IMR-90 (cell line): ENCODE data around the gene IQGAP2. TPM values are rescaled to one million over a fixed set of nuclear protein-coding genes. Genes with fewer than 3 reads are reported as not detected.

Experiments used
- ATAC-seq: fragments of 200-7000 bp; cut with Tn5 transposase; 2 replicates; pipeline ENCODE4 v1.9.1; 2020; ENCODE audit warnings: low read depth, mild to moderate bottlenecking, moderate library complexity
- Bru-seq: library from RNA; stranded (reverse); fragments of 400-500 nt; gene quantifications from one replicate; lab custom pipeline; 2021; lab: Mats Ljungman, UMichigan
- BruChase-seq, 2 experiments: library from RNA; stranded (reverse); fragments of 400-500 nt; gene quantifications; one replicate each; lab custom pipeline; 2021; lab: Mats Ljungman, UMichigan
- BruUV-seq: library from RNA; stranded (reverse); fragments of 400-500 nt; replicated peaks from 2 replicates; lab custom pipeline; 2021; lab: Mats Ljungman, UMichigan
- CTCF ChIA-PET: fragments of 300-600 bp; formaldehyde crosslinking; extraction: SDS; loops from one replicate; lab custom pipeline; 2021; ENCODE audit warnings: antibody characterized with exemption; lab: Yijun Ruan, JAX
- POLR2A ChIA-PET: fragments of 300-600 bp; sonication (Branson Sonifier 250); formaldehyde crosslinking; loops from one replicate; lab custom pipeline; 2022; ENCODE audit warnings: antibody characterized with exemption; ENCODE audit not compliant: unreplicated experiment; lab: Charles Lee
- DNase-seq: peaks from one replicate; pipeline ENCODE4 v3.0.0; 2013
- H2AFZ ChIP-seq: replicated peaks from 2 replicates; pipeline ENCODE3; 2013; ENCODE audit warnings: low read length, mild to moderate bottlenecking; ENCODE audit not compliant: poor library complexity
- H2AK5ac ChIP-seq: 2 replicates; pipeline ENCODE4 v1.6.1; 2013; ENCODE audit warnings: low read depth, low read length, inconsistent platforms
- H2AK9ac ChIP-seq: replicated peaks from 2 replicates; pipeline ENCODE3; 2013; ENCODE audit warnings: mild to moderate bottlenecking, low read depth, low read length, moderate library complexity; ENCODE audit not compliant: poor library complexity
- H2BK120ac ChIP-seq: 2 replicates; pipeline ENCODE4 v1.6.1; 2013; ENCODE audit warnings: low read depth, low read length, inconsistent platforms
- H2BK15ac ChIP-seq: 3 replicates; pipeline ENCODE4 v1.6.1; 2013; ENCODE audit warnings: low read depth, low read length, inconsistent platforms
- H2BK20ac ChIP-seq: 2 replicates; pipeline ENCODE4 v1.6.1; 2013; ENCODE audit warnings: low read depth, mild to moderate bottlenecking, inconsistent platforms, low read length, moderate library complexity
- H2BK5ac ChIP-seq: 2 replicates; pipeline ENCODE4 v1.6.1; 2013; ENCODE audit warnings: mild to moderate bottlenecking, low read depth, low read length, inconsistent platforms; ENCODE audit not compliant: poor library complexity, severe bottlenecking
- H3K14ac ChIP-seq: replicated peaks from 2 replicates; pipeline ENCODE4 v1.6.1; 2013; ENCODE audit warnings: low read depth, low read length, inconsistent platforms
- H3K18ac ChIP-seq: 2 replicates; pipeline ENCODE4 v1.6.1; 2013; ENCODE audit warnings: low read depth, low read length, control low read depth
- H3K23ac ChIP-seq: 2 replicates; pipeline ENCODE4 v1.6.1; 2013; ENCODE audit warnings: low read depth, low read length, inconsistent platforms
- H3K27ac ChIP-seq: 2 replicates; pipeline ENCODE4 v1.5.1; 2013; ENCODE audit warnings: mild to moderate bottlenecking, control low read depth, low read length; ENCODE audit not compliant: insufficient read depth
- H3K27me3 ChIP-seq: 2 replicates; pipeline ENCODE4 v1.6.1; 2013; ENCODE audit warnings: low read length; ENCODE audit not compliant: control insufficient read depth, insufficient read depth
- H3K36me3 ChIP-seq: 2 replicates; pipeline ENCODE4 v1.6.1; 2013; ENCODE audit warnings: low read length, mixed read lengths; ENCODE audit not compliant: control insufficient read depth, insufficient read depth
- H3K4ac ChIP-seq: 2 replicates; pipeline ENCODE4 v1.6.1; 2013; ENCODE audit warnings: low read depth, low read length, inconsistent platforms
- H3K4me1 ChIP-seq: 2 replicates; pipeline ENCODE4 v1.6.1; 2013; ENCODE audit warnings: low read length, mixed read lengths; ENCODE audit not compliant: control insufficient read depth, insufficient read depth
- H3K4me2 ChIP-seq: 2 replicates; pipeline ENCODE4 v1.6.1; 2013; ENCODE audit warnings: low read depth, mild to moderate bottlenecking, control low read depth, low read length, moderate library complexity
- H3K4me3 ChIP-seq: 2 replicates; pipeline ENCODE4 v1.5.1; 2013; ENCODE audit warnings: low read depth, mild to moderate bottlenecking, control low read depth, low read length, moderate library complexity; ENCODE audit not compliant: insufficient read depth
- H3K56ac ChIP-seq: 2 replicates; pipeline ENCODE4 v1.6.1; 2013; ENCODE audit warnings: low read length, inconsistent platforms; ENCODE audit not compliant: insufficient read depth; ENCODE audit errors: extremely low read depth
- H3K79me1 ChIP-seq, 2 experiments: 2 replicates each; pipeline ENCODE4 v1.6.1; 2013; ENCODE audit warnings: low read length in 2 of 2, inconsistent platforms in 1 of 2, low read depth in 1 of 2
- H3K9ac ChIP-seq: 2 replicates; pipeline ENCODE4 v1.6.1; 2013; ENCODE audit warnings: low read depth, low read length, control low read depth
- H3K9me1 ChIP-seq: 2 replicates; pipeline ENCODE4 v1.6.1; 2013; ENCODE audit warnings: low read length, inconsistent platforms; ENCODE audit not compliant: insufficient read depth
- H3K9me3 ChIP-seq: 2 replicates; pipeline ENCODE4 v1.6.1; 2013; ENCODE audit warnings: low read length; ENCODE audit not compliant: control insufficient read depth, insufficient read depth
- H4K20me1 ChIP-seq: 2 replicates; pipeline ENCODE4 v1.6.1; 2013; ENCODE audit warnings: low read length, inconsistent platforms; ENCODE audit not compliant: insufficient read depth
- H4K5ac ChIP-seq: 2 replicates; pipeline ENCODE4 v1.6.1; 2013; ENCODE audit warnings: mild to moderate bottlenecking, low read depth, low read length, control low read depth
- H4K8ac ChIP-seq, 2 experiments: 2 replicates each; pipeline ENCODE4 v1.6.1; 2013; ENCODE audit warnings: low read depth in 2 of 2, low read length in 2 of 2, control low read depth in 1 of 2, inconsistent platforms in 1 of 2
- H4K91ac ChIP-seq: 2 replicates; pipeline ENCODE4 v1.6.1; 2013; ENCODE audit warnings: low read depth, low read length, inconsistent platforms; ENCODE audit not compliant: insufficient read depth
- CTCF ChIP-seq: conservative IDR thresholded peaks from 2 replicates; pipeline ENCODE4 v1.5.1; 2012; ENCODE audit warnings: mild to moderate bottlenecking, low read depth, low read length, improper control_type of control experiment
- RAD21 ChIP-seq: IDR thresholded peaks from 2 replicates; pipeline ENCODE4 v1.6.1; 2012; ENCODE audit warnings: low read length, improper control_type of control experiment
- RFX5 ChIP-seq: IDR thresholded peaks from 2 replicates; pipeline ENCODE4 v1.8.0; 2012; ENCODE audit warnings: low read depth, mild to moderate bottlenecking, low read length, moderate library complexity
- SMC3 ChIP-seq: fragments of 150-350 bp; IDR thresholded peaks from 2 replicates; pipeline ENCODE4 v1.6.1; 2016; ENCODE audit warnings: low read depth, mild to moderate bottlenecking, antibody characterized with exemption, low read length, moderate library complexity
- USF2 ChIP-seq: fragments of 150-350 bp; IDR thresholded peaks from 2 replicates; pipeline ENCODE4 v1.6.1; 2017; ENCODE audit warnings: mild to moderate bottlenecking, antibody characterized with exemption, low read length, low read depth
- WGBS, 2 experiments: methylation state at CpG; one replicate each; pipeline versions ENCODE4 v1.1.5 to v1.1.7; 2013; ENCODE audit warnings: missing lambda C conversion rate in 2 of 2; ENCODE audit not compliant: insufficient read length in 1 of 2; ENCODE audit errors: extremely low coverage in 2 of 2; 5-methylcytosine and 5-hydroxymethylcytosine counted together
- dilution Hi-C: fragments of 300-500 bp; cut with HindIII; formaldehyde crosslinking; loops from one replicate; pipeline ENCODE4 v1.14.3; 2018; ENCODE audit warnings: low sequenced_read_pairs; ENCODE audit not compliant: unreplicated experiment
- in situ Hi-C: fragments of 300-500 bp; cut with MboI; formaldehyde crosslinking; loops from 3 replicates; pipeline ENCODE4 v1.14.3; 2019; ENCODE audit warnings: low sequenced_read_pairs, inconsistent platforms, mixed read lengths
- intact Hi-C: fragments of 100-400 bp; cut with micrococcal nuclease; formaldehyde crosslinking; loops from 2 replicates; pipeline ENCODE4 v1.10.0; 2022
- long read RNA-seq: library from polyadenylated mRNA; unstranded; transcript quantifications from one replicate; pipeline ENCODE4 v2.0.0, GENCODE V29; 2021; ENCODE audit not compliant: unreplicated experiment
- polyA plus RNA-seq, 3 experiments: library from polyadenylated mRNA; depleted of rRNA; stranded (reverse); fragments of >200 nt; gene quantifications; 2 replicates each; pipeline ENCODE4 v1.2.3, GENCODE V29; 2012; ENCODE audit warnings: low replicate concordance in 1 of 3
- total RNA-seq: library from RNA; depleted of rRNA; stranded (reverse); fragments of >200 nt; gene quantifications from 2 replicates; pipeline ENCODE4 v1.2.3, GENCODE V29; 2012; rRNA removed

Gene IQGAP2
- total RNA-seq: 0.28 and 0.36 TPM in 2 replicates
- polyA plus RNA-seq (2012; rRNA removed): 0.21 and 0.36 TPM in 2 replicates
- polyA plus RNA-seq (2012; cell fraction: cytosol; rRNA removed): 0.05 and 0.12 TPM in 2 replicates
- polyA plus RNA-seq (2012; cell fraction: nucleus; rRNA removed; ENCODE audit: low replicate concordance): 0.09 TPM in 1 of 2 replicates, not detected in the other
- percentile 12 among the genes with signal in this experiment for Bru-seq, nascent RNA
- BruChase-seq, experiment 1, labeled RNA remaining after a 6-hour chase: percentile 10 among the genes with signal in this experiment
- BruChase-seq, experiment 2, labeled RNA remaining after a 2-hour chase: percentile 8 among the genes with signal in this experiment
- long read RNA-seq, partial matches to known transcripts: 0 of 4 reads
- long read RNA-seq, other reads (novel, unspliced or antisense): 4 of 4 reads

- H3K9me1 ChIP-seq: no peaks in the 10 kb centered on the region
- H4K8ac ChIP-seq: no peak within 1 kb of the TSS
- no peak within 1 kb of the TSS for H4K5ac ChIP-seq
- H3K56ac ChIP-seq: no peak within 1 kb of the TSS
- ATAC-seq (peak; percentile 85), DNase-seq (peak; percentile 34)
- dilution Hi-C loops: no loop called here
- H4K20me1 ChIP-seq: no peaks in the 10 kb centered on the region
- H3K4me1 ChIP-seq: no peaks in the 10 kb centered on the region
- H3K4me3 ChIP-seq: peak within 1 kb of the TSS; percentile 51
- H3K27me3 ChIP-seq: peaks cover 45% of the 10 kb centered on the region
- H3K14ac ChIP-seq: no peak within 1 kb of the TSS
- H2AK5ac ChIP-seq: no peak within 1 kb of the TSS
- H2BK20ac ChIP-seq: no peak within 1 kb of the TSS
- no peak within 1 kb of the TSS for H3K27ac ChIP-seq
- no peak within 1 kb of the TSS for H4K91ac ChIP-seq
- CTCF ChIA-PET: interaction anchor here (0.9 to 1.1 kb wide), 2 partner anchors 15 to 28 kb away, joined by 3 read pairs; no protein-coding TSS in a partner anchor
- WGBS, 2 experiments: 2% methylated on average over 31 of the region's 92 CpGs; no CpG with 5 or more reads in 1 of the 2 experiments
- no peak within 1 kb of the TSS for H2BK5ac ChIP-seq
- intact Hi-C loops: loop anchor here (5.0 to 10.0 kb wide), 2 partner anchors 179 to 372 kb away; no protein-coding TSS in a partner anchor
- TF ChIP-seq USF2 (no peak), SMC3 (0 out of 2 replicates have a peak, but pooled peaks have one; percentile 12), CTCF (peak; percentile 53), RAD21 (peak; percentile 42), RFX5 (no peak)
- no peak within 1 kb of the TSS for H2BK15ac ChIP-seq
- H2AK9ac ChIP-seq: no peak within 1 kb of the TSS
- no peak within 1 kb of the TSS for H3K18ac ChIP-seq
- no peaks in the 10 kb centered on the region for H3K9me3 ChIP-seq
- in situ Hi-C loops: no loop called here
- H3K9ac ChIP-seq: no peak within 1 kb of the TSS; the same call in 1 of the 2 replicates
- H2AFZ ChIP-seq: peak within 1 kb of the TSS; percentile 89
- POLR2A ChIA-PET: no interaction called here
- peak within 1 kb of the TSS; percentile 79 for H3K4me2 ChIP-seq
- no peak within 1 kb of the TSS; the same call in 1 of the 2 replicates for H3K23ac ChIP-seq
- H3K79me1 ChIP-seq: no peaks in the 10 kb centered on the region
- no peak within 1 kb of the TSS for H3K4ac ChIP-seq
- no peaks in the 10 kb centered on the region for H3K36me3 ChIP-seq
- no TSS peak for BruUV-seq
- no peak within 1 kb of the TSS for H2BK120ac ChIP-seq
Measured at GRCh38 chr5:76402886-76403765, at the start of gene IQGAP2. Gene IQGAP2 (plus strand): TSS chr5:76403285. CDS start chr5:76403546, 261 bp downstream.
